PC-9 (cell line): ENCODE results near the gene RRBP1. TPM values are rescaled to one million over a fixed set of nuclear protein-coding genes. Genes with fewer than 3 reads are reported as not detected.
A peak's percentile ranks its signal among the peaks of the same experiment; 100 is the strongest.

Experiments
- BruUV-seq: library from RNA; stranded (reverse); fragments of 400-500 nt; replicated peaks from 2 replicates; lab custom pipeline; 2021; lab: Mats Ljungman, UMichigan
- CTCF ChIA-PET: fragments of 300-600 bp; sonication (Branson Sonifier 250); formaldehyde crosslinking; loops from one replicate; lab custom pipeline; 2022; ENCODE audit warnings: antibody characterized with exemption; lab: Charles Lee
- POLR2A ChIA-PET: fragments of 300-600 bp; sonication (Branson Sonifier 250); formaldehyde crosslinking; loops from one replicate; lab custom pipeline; 2022; ENCODE audit warnings: antibody characterized with exemption; ENCODE audit not compliant: unreplicated experiment; lab: Charles Lee
- DNase-seq, 2 experiments: peaks; one replicate each; pipeline versions ENCODE4 v3.0.0 to v3.0.0-alpha.2; 2015 to 2022; ENCODE audit warnings: mixed read lengths in 1 of 2
- H2AFZ ChIP-seq: fragments of 200-600 bp; sonication (generic); 2 replicates; pipeline ENCODE4 v1.8.1; 2017; ENCODE audit warnings: antibody characterized with exemption
- H3F3A ChIP-seq: fragments of 200-600 bp; sonication (generic); 2 replicates; pipeline ENCODE4 v1.8.1; 2017; ENCODE audit warnings: antibody characterized with exemption, mild to moderate bottlenecking, low read depth; ENCODE audit not compliant: insufficient read depth
- H3K27ac ChIP-seq: fragments of 200-600 bp; sonication (generic); 2 replicates; pipeline ENCODE4 v1.6.1; 2016; ENCODE audit warnings: mixed run types
- H3K27me3 ChIP-seq: fragments of 200-600 bp; sonication (generic); 2 replicates; pipeline ENCODE4 v1.6.1; 2016; ENCODE audit warnings: low read depth, mixed run types; ENCODE audit not compliant: insufficient read depth
- H3K36me3 ChIP-seq: fragments of 200-600 bp; sonication (generic); 2 replicates; pipeline ENCODE4 v1.6.1; 2016; ENCODE audit warnings: low read depth, mixed run types
- H3K4me1 ChIP-seq: fragments of 200-600 bp; sonication (generic); replicated peaks from 2 replicates; pipeline ENCODE4 v1.6.1; 2016; ENCODE audit warnings: mixed run types; ENCODE audit not compliant: insufficient read depth
- H3K4me2 ChIP-seq: fragments of 200-600 bp; sonication (generic); 2 replicates; pipeline ENCODE4 v1.6.1; 2017; ENCODE audit warnings: mixed run types
- H3K4me3 ChIP-seq: fragments of 200-600 bp; sonication (generic); 2 replicates; pipeline ENCODE4 v1.6.1; 2016; ENCODE audit warnings: mixed run types
- H3K79me2 ChIP-seq: fragments of 200-600 bp; sonication (generic); 2 replicates; pipeline ENCODE4 v1.6.1; 2017; ENCODE audit warnings: low read depth, mixed run types
- H3K9me2 ChIP-seq: fragments of 200-600 bp; sonication (generic); 2 replicates; pipeline ENCODE4 v1.8.1; 2017; ENCODE audit warnings: mild to moderate bottlenecking; ENCODE audit not compliant: insufficient read depth
- H3K9me3 ChIP-seq: fragments of 200-600 bp; sonication (generic); 2 replicates; pipeline ENCODE4 v1.8.1; 2016; ENCODE audit warnings: low read depth; ENCODE audit not compliant: insufficient read depth
- H4K20me1 ChIP-seq: fragments of 200-600 bp; sonication (generic); 2 replicates; pipeline ENCODE4 v1.8.1; 2017; ENCODE audit not compliant: insufficient read depth
- EZH2 ChIP-seq: fragments of 200-600 bp; sonication (generic); IDR thresholded peaks from 2 replicates; pipeline ENCODE4 v1.8.0; 2017; ENCODE audit warnings: antibody characterized with exemption, low read depth
- intact Hi-C: fragments of 100-400 bp; cut with micrococcal nuclease; formaldehyde crosslinking; loops from one replicate; pipeline ENCODE4 v1.10.0; 2022; ENCODE audit not compliant: unreplicated experiment
- total RNA-seq: library from RNA; stranded (reverse); gene quantifications from 2 replicates; pipeline ENCODE4 v1.2.3, GENCODE V29; 2021
- TF ChIP-seq, protein P1 (sequence below): fragments of 200-600 bp; sonication (generic); conservative IDR thresholded peaks from 2 replicates; pipeline ENCODE4 v1.6.1; 2017; ENCODE audit warnings: mixed run types, antibody characterized with exemption, mild to moderate bottlenecking, moderate library complexity

RRBP1 gene
- total RNA-seq, 1 experiment from 2014 or later = 144 TPM

GRCh38 chr20:17680836-17681725 is 961 bp downstream of the RRBP1 start:
- no TSS peak for BruUV-seq
- Histone ChIP-seq H3K9me3 (no peaks in the 10 kb centered on the region), H4K20me1 (peaks cover 10% of the 10 kb centered on the region; the same call in 1 of the 2 replicates), H3F3A (peaks cover 16% of the 10 kb centered on the region), H3K27ac (peak overlapping the region; percentile 87), H2AFZ (peak overlapping the region; percentile 71), H3K36me3 (peaks cover 7% of the 10 kb centered on the region; the same call in 1 of the 2 replicates), H3K79me2 (peaks cover 47% of the 10 kb centered on the region), H3K27me3 (peaks cover 29% of the 10 kb centered on the region), H3K9me2 (no peaks in the 10 kb centered on the region), H3K4me2 (peak overlapping the region; percentile 88), H3K4me3 (peak overlapping the region; percentile 66), H3K4me1 (peaks cover 24% of the 10 kb centered on the region)
- intact Hi-C loops = loop anchor here (1.0 to 5.0 kb wide), 4 partner anchors 124 to 258 kb away; no protein-coding TSS in a partner anchor
- ChIA-PET POLR2A (interaction anchor here (0.5 kb wide), 1 partner anchor 215 kb away, joined by 5 read pairs; no protein-coding TSS in a partner anchor), CTCF (interaction anchor here (0.5 to 1.0 kb wide), 2 partner anchors 258 to 608 kb away, joined by 3 to 8 read pairs; no protein-coding TSS in a partner anchor)
- DNase-seq = peak; percentile 40 to 85
- TF ChIP-seq, protein P1, sequence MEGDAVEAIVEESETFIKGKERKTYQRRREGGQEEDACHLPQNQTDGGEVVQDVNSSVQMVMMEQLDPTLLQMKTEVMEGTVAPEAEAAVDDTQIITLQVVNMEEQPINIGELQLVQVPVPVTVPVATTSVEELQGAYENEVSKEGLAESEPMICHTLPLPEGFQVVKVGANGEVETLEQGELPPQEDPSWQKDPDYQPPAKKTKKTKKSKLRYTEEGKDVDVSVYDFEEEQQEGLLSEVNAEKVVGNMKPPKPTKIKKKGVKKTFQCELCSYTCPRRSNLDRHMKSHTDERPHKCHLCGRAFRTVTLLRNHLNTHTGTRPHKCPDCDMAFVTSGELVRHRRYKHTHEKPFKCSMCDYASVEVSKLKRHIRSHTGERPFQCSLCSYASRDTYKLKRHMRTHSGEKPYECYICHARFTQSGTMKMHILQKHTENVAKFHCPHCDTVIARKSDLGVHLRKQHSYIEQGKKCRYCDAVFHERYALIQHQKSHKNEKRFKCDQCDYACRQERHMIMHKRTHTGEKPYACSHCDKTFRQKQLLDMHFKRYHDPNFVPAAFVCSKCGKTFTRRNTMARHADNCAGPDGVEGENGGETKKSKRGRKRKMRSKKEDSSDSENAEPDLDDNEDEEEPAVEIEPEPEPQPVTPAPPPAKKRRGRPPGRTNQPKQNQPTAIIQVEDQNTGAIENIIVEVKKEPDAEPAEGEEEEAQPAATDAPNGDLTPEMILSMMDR = peak; percentile 38; the same call in 1 of the 2 replicates
- no peak for TF ChIP-seq EZH2

DNA sequence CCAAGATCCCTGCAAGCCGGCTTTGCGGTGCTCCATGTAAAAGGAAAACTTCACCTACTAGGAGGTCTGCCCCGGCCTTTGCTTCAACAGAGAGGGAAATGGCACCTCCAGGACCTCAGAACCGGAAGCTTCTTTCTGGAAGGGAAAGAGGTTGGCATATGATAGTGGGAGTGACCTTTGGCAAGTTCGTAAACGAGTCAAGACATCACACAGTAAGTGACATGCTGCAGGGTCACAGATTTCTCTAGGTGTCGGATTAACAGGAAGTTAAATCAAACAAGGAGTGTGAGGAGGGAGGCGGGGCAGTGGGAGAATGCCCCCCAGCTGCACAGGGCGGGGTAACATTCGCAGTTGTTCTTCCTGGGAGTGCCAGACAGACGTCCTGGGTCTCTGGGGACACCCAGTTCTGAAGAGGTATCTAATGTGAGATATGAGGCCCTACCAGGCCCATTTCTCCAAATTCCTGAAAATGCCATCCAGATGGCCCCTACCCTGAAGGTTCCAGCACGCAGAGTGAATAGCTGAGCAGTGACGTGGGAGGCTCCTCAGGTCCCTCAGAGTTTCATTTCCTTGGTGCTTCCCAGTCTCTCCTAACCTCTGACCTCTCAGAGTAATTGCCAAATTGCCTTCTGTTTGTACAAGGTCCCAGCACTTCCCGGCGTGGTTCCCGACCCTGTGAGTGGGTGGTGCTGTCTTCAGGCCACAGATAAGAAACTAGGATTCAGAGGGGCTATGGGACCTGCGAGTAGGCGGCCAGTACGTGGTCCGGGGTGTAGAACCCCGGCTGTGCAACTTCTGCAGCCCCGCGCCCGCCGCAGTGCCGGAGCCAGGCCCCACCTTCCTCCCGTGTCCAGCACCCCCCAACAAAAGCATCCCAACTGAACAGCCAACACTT is 1.9 kb downstream of the RRBP1 start:
- CTCF ChIA-PET = interaction anchor here (0.8 to 1.0 kb wide), 2 partner anchors 59 to 259 kb away, joined by 3 to 8 read pairs; no protein-coding TSS in a partner anchor
- peak; percentile 76 to 87 for DNase-seq
- peaks cover 24% of the 10 kb centered on the region for H3K4me1 ChIP-seq
- peaks cover 56% of the 10 kb centered on the region for H3K79me2 ChIP-seq
- H3K4me2 ChIP-seq = peak overlapping the region; percentile 88
- intact Hi-C loops = loop anchor here (1.0 to 5.0 kb wide), 3 partner anchors 123 to 218 kb away; no protein-coding TSS in a partner anchor
- H2AFZ ChIP-seq = peak overlapping the region; percentile 71
- TF ChIP-seq, protein P1 = no peak
- no peak for TF ChIP-seq EZH2
- H3K27ac ChIP-seq = peak overlapping the region; percentile 87
- peak overlapping the region; percentile 66 for H3K4me3 ChIP-seq
- peaks cover 7% of the 10 kb centered on the region; the same call in 1 of the 2 replicates for H3K36me3 ChIP-seq
- POLR2A ChIA-PET = interaction anchor here (0.5 to 0.6 kb wide), 3 partner anchors 74 to 680 kb away, joined by 3 to 5 read pairs (median 5); no protein-coding TSS in a partner anchor
- H3K27me3 ChIP-seq = peaks cover 20% of the 10 kb centered on the region
- BruUV-seq = TSS peak; percentile 90
- H3F3A ChIP-seq = peaks cover 16% of the 10 kb centered on the region
- peaks cover 19% of the 10 kb centered on the region; the same call in 1 of the 2 replicates for H4K20me1 ChIP-seq
- H3K9me3 ChIP-seq = no peaks in the 10 kb centered on the region
- H3K9me2 ChIP-seq = no peaks in the 10 kb centered on the region
